HG03066 (cell line): ENCODE measurements around the gene QSOX1.
A peak's percentile ranks its signal among the peaks of the same experiment; 100 is the strongest.
"Not testable (repeated sequence)": the region's sequence is repeated elsewhere in the genome, so short reads cannot be mapped to it uniquely, and the experiment has no call there.

ENCODE experiments used
- ATAC-seq: cut with Tn5 transposase; IDR thresholded peaks from one replicate; pipeline ENCODE4 v1.9.1; 2021; ENCODE audit warnings: low read depth; ENCODE audit not compliant: unreplicated experiment

The QSOX1 gene, protein sequence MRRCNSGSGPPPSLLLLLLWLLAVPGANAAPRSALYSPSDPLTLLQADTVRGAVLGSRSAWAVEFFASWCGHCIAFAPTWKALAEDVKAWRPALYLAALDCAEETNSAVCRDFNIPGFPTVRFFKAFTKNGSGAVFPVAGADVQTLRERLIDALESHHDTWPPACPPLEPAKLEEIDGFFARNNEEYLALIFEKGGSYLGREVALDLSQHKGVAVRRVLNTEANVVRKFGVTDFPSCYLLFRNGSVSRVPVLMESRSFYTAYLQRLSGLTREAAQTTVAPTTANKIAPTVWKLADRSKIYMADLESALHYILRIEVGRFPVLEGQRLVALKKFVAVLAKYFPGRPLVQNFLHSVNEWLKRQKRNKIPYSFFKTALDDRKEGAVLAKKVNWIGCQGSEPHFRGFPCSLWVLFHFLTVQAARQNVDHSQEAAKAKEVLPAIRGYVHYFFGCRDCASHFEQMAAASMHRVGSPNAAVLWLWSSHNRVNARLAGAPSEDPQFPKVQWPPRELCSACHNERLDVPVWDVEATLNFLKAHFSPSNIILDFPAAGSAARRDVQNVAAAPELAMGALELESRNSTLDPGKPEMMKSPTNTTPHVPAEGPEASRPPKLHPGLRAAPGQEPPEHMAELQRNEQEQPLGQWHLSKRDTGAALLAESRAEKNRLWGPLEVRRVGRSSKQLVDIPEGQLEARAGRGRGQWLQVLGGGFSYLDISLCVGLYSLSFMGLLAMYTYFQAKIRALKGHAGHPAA

DNA sequence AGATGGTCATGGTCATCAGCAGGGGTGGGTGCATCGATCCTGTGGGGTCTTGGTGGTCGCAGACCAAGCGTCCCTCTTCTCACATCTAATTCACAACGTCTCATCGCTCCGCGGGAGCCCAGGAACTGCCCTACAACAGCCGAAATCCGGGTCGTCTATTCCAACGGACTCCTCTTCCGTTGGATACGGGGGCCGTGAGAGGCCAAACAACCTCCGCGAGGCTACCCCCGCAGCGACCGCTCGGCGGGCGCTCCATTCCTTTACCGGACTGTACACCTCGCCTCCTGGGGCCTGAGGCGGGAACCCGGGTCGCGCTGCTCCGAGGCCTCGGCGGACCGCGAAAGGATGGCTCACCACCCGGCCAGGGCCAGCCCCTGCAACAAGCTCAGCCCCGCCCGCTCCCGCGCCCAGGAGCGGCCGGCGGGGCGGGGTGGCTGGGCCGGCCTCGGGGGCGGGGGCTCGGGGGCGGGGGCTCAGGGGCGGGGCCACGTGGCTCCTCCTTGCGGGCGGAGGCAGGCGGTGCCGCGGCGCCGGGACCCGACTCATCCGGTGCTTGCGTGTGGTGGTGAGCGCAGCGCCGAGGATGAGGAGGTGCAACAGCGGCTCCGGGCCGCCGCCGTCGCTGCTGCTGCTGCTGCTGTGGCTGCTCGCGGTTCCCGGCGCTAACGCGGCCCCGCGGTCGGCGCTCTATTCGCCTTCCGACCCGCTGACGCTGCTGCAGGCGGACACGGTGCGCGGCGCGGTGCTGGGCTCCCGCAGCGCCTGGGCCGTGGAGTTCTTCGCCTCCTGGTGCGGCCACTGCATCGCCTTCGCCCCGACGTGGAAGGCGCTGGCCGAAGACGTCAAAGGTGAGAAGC lies at the start of gene QSOX1:
Gene QSOX1 (plus strand): TSS at position 545 of the 857 bp plus-strand sequence. CDS start 39 bp downstream, at position 584.
- ATAC-seq: peak; percentile 83

DNA sequence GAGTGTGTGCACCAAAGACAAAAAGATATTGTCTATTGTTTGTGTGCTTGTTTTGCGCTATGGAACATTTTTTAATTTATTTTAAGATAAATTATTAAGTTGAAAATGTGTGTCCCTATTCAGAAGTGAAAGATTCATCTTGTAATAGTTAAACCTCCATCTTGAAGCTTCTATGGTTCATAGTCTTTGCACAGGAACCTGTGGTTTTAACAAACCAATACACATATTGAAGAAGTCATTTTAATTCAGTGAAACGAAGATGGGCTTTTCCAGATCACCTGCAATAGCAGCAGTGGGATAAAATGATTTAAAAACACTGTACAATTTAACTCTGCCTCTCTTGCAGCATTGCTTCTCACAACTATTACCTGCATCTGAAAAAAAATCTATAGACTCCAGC lies 42.6 kb upstream of the QSOX1 start:
- no peak for ATAC-seq

DNA sequence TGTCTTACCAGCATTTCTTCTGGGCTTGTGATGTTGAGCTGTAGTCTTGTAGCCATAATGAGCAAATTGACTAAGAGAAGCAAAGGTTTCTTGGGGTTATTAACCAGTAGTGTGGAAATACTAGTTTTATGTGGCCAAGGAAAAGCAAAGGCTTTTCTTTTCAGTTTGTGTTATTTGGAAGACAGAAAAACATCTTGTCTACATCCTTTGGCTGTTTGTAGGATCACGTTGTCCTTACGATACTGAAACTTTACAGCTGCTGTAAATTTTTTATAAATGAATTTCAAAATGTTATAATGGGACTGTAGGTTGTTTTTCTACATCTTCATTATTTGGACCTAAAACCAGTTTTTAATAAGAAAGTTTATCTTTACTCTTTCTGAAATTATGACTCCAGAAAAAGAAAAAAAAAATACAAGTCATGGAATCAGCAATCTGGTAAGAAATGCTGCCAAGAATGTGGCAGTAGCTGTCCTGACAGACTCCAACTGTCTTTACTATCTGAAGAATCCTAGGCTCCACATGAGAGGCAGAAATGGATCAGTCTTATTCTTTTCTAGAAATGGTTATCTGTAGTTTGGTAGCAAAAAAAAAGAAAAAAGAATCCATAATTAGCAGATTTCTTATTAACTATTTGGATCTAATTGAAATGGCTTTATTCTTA lies 41.6 kb upstream of the QSOX1 start:
- no peak for ATAC-seq

DNA sequence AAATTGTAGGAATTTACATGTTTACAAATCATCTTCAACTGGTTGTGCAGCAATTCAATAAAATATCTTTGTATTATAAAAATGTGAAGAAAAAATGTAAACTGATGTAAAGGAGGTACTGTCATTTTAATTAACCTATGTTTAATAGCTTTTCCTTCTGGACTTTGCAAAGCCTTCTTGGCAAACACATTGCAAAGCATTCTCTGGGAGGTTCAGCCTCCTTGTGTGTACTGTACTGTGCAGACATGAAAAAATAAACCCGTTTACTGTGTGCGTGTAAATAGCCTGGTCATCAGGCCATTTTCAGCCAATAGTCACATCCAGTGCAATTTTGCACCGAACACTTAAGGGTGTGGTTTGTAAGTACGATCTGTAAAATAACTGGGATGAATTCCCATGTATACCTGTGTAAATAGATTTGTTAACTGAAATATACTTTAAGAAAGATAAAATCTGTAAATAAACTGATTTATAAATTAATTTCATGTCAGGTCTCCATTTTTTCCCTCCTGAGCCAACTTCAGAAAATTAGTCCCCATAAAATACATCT lies 40.2 kb upstream of the QSOX1 start:
- no peak for ATAC-seq

DNA sequence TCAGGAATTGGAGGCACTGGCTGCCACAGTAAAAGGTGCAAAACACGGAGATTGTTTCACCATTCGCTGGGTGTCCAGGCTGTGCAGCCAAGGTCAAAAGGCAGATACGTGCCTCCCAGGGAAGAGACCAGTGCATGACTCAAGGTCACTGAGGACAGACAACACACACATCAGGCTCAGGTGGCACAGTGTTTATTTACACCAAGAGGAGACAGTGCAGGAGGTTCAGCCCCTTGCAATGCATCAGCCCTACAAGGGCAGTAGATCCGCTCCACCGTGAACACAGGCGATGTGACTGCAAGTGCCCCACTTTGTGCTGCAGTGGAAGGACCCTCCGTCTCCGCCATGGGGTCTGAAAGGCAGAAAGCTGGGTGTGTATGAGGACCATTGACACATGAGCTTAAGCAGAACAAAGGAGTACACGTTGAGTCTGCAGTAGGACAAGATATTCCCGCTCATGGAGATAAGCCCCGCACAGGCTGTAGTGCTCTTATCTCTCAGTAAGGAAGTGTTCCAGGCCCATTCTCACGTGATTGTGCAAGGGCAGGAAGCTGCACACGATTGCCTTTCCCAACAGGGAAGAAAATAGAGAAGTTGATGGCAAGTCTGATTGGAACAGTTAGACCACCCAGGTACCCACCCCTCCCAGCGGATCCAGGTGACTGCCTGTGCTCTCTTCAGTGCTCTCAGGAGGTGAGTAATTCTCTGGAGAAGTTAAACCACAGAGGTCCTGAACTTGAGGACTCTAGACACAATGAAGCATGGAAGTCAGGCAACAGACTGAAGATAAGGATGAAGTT lies 37.5 kb upstream of the QSOX1 start:
- ATAC-seq: no peak

DNA sequence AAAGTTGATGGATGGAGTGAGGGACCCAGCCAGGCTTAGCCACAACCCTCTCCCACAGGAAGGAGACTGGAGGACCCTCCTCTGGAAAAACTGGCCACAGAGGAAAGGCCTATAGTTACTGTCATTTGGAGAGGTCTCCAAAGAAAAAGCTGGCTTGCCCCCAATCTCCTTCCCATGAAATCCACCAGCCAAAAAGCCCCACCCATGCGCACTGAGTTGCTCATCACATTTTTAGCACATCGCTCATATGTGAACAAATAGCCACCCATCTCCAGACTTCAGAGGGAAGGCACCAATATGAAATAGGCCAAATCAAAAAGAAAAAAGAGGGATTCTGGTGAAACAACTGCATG lies 36.9 kb upstream of the QSOX1 start:
- no peak for ATAC-seq

DNA sequence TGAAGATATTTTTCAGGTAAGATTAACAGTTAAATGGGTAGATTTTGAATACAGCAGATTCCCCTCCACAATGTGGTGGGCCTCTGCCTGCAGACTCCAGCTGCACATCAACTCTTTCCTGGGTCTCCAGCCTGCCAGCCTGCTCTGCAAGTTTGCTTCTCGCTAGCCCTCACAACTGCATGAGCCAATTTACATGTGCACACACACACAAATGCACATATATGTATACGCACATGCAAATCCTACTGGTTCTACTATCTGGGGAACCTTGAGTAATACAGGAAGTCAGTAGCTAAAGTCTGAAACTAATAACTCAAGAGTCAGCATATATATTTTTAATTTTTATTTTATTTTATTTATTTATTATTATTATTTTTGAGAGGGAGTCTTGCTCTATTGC lies 34.8 kb upstream of the QSOX1 start:
- ATAC-seq: no peak

DNA sequence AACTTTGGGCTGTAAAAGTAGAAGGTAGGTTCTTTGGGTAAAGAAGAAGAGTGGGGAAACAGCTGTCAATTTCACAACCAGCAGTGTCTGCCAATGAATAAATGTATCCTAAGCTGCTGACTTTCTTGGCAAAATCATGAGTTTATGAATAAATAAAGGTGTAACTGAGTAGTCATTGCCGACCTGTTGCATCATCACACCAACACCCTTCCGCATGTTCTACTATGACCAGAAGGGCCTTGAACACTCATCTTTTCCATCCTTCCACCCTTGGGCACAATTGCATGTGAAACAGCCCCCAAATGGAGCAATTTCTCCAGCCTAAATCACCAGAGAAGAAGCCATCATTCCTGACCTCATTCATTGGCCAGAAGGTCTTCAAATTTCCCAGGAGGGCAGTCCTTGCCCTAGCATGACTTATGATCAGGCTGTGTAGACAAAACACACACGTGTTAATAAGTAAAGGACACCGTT lies 31.2 kb upstream of the QSOX1 start:
- no peak for ATAC-seq

DNA sequence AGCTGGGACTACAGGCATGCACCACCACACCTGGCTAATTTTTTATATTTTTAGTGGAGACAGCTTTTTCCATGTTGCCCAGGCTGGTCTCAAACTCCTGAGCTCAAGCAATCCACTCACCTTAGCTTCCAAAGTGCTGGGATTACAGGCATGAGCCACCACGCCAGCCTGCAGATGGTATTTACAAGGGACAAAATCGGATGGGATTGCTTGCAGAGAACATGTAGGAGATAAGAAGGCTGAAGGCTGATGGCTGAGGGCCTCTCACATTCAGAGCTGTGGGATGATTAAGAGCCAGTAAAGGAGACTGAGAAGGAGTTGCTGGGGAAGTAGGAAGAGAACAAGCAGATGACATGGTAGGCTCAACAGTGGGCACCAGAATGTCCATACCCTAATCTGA lies 24.0 kb upstream of the QSOX1 start:
- ATAC-seq: no peak

DNA sequence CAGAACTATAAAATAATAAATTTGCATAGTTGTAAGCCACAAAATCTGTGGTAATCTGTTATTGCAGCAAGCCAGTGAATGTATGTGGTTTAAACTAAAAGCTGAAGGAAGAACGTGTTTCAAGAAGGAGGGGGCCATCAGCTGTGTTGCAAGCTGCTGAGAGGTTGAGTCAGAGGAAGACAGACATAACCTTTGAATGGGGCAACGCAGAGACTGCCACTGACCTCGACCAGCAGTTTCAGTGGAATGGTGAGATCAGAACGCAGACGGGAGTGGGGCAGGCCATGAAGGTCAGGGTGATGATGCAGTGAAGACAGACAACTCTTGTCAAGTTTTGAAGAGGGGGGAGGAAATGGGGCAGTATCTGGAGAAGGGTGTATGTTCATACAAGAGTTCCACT lies 23.2 kb upstream of the QSOX1 start:
- ATAC-seq: no peak

DNA sequence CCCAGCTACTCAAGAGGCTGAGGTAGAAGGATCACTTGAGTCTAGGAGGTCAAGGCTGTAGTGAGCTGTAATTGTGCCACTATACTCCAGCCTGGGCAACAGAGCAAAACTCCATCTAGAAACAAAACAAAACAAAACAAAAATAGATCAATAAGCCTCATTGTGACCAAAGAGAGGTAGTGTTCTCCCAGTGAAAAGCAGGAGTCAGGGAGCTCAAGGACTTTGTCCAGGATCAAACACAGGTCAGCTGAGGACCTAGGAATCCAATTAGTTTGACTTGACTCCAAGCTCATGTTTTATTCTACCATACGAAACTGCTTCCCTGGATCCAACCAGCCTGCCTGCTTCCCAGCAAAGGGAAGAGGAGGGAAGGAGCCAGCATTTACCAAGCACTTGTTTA lies 21.5 kb upstream of the QSOX1 start:
- ATAC-seq: no peak

DNA sequence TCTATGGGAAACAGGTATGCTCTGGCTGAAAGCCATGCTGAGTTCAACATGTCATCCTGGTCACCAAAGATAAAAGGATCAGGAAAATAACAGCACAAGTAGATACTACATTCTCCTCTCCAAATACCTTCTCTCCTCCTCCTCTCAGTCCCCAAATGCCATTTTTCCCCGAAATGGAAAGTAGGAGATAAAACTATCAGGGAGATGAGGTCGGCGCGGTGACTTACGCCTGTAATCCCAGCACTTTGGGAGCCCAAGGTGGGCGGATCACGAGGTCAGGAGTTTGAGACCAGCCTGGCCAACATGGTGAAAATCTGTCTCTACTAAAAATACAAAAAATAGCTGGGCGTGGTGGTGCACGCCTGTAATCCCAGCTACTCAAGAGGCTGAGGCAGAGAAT lies 21.0 kb upstream of the QSOX1 start:
- ATAC-seq: not testable (repeated sequence)

DNA sequence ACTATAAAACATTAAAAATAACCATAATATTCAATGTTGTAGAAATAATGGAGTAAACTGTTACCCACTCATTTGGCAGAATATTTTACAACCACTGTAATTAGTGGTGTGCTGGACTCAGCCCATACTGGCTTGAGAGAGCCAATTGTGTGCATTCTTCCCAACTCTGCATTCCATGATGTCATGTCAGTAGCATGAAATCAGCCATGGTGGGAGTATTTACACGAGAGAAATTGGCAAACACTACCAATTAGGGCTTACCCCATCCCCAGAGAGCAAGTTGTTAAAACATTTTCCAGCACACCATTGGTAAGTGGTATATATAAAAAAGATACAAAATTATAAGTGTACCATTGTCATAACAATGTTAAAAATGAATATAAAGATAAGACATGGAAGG lies 19.1 kb upstream of the QSOX1 start:
- no peak for ATAC-seq

DNA sequence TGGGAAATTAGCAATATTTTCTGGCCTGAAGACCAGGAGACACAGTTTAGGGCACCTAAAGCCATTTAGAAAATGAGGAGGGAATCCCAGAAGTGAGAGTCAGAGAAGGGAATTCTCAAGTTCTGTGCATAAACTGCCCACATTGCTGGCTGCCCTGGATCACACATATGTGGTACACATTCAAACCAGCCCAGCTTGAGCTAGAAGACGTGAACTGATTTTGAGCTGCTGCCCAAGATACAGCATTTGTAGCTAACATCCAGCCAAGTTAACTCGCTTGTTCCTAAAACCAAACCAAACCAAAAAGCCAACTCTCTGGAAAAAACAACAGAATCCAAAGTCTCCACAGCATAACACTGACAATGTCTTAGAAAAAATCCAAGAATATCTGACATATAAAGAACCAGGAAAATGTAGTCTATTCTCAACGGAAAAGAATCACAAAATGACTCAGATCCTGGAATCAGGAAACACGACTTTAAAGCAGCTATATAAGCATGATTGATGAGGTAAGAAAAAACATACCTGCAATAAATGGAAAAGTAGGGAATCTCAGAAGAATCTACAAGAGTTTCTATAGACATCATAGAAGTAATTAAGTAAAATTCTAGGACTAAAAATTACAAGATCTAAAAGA lies 18.2 kb upstream of the QSOX1 start:
- ATAC-seq: no peak

DNA sequence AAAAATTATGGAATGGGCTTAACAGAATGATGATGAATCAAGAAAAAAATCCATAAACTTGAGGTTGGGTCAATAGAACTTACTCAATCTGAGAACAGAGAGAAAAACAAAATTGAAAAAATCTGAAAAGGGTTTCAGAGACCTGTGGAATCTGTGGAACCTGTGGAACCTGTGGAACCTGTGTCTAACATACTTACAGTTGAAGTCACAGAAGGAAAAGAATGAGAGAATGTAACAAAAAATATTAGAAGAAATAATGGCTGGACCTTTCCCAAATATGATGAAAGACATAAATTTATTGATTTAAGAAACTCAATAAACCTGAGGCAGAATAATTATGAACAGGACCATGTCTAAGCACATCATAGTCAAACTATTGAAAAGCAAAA lies 17.7 kb upstream of the QSOX1 start:
- ATAC-seq: no peak

DNA sequence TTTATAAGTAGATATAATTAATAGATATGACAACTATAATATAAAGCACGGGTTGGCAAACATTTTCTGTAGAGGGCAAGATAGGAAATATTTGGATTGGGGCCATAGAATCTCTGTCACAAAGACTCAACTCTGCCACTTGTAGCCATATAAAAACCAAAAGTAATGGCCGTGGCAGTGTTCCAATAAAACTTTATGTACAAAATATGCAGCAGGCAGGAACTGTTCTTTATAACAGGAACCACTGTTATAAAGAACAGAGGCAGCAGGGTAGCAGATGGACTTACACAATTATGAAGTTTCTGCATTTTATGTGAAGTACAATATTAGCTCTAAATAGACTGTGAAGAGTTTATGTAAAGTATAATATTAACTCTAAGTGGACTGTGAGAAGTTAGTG lies 16.9 kb upstream of the QSOX1 start:
- no peak for ATAC-seq

DNA sequence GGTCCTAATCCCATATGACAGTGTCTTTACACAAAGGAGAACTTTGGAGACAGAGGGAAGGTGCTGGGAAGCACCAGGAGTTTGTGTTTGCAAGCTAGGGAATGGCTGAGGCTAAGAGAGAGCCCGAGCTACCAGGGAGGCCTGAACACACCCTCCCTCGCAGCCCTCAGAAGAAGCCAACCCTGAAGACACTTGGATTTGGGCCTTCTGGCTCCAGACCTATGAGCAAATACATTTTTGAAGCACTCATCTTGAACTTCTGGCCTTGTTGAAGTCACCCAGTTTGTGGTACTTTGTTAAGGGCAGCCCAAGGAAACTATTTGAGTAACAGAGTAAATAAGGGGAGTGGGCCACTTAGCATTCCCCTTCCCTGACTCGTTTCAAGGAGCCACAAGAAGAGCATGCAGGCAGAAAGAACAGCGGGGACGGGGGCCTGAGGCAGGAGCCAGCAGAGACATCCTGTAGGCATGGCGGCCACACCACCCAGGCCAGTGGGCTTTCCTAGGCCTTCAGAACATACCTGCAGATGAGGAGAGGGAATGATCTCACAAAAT lies 13.2 kb upstream of the QSOX1 start:
- no peak for ATAC-seq

DNA sequence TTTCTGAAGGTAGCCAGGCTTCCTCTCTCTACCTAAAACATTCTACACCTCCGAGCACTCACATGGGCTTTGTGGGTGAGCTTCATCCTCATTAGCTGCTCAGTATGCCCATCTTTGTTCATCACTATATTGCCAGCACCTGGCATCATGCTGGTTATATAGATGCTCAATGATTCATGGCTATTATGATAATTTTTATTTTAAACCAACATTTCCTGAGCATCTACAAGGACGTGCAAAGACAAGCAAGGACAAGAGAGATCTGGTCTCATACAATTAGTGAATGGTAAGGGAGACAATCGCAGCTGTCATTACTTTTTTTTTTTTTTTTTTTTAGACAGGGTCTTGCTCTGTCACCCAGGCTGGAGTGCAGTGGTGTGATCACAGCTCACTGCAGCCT lies 11.3 kb upstream of the QSOX1 start:
- no peak for ATAC-seq
